K562 (cell line): Measurements from ENCODE around the gene MED13L. TPM values are rescaled to one million over a fixed set of nuclear protein-coding genes. Genes with fewer than 3 reads are reported as not detected.

ENCODE experiments used
- ATAC-seq: fragments of 200-7000 bp; cut with Tn5 transposase; 3 replicates; pipeline ENCODE4 v1.9.1; 2020; ENCODE audit warnings: moderate library complexity
- BruUV-seq: library from RNA; stranded (reverse); fragments of 400-500 nt; replicated peaks from 2 replicates; lab custom pipeline; 2021; lab: Mats Ljungman, UMichigan
- CTCF ChIA-PET: fragments of 300-600 bp; formaldehyde crosslinking; extraction: SDS; loops from one replicate; lab custom pipeline; 2021; ENCODE audit warnings: low intra/inter-chr PET ratio; lab: Yijun Ruan, JAX
- POLR2A ChIA-PET: fragments of 300-600, 350-650 bp; sonication (Branson Sonifier 250); formaldehyde crosslinking; extraction: SDS; loops from one replicate; lab custom pipeline; 2021; ENCODE audit warnings: antibody characterized with exemption, inconsistent platforms; lab: Yijun Ruan, JAX
- DNase-seq, 4 experiments: peaks; one replicate each; pipeline versions ENCODE4 v3.0.0 to v3.0.0-alpha.2; 2011 to 2018; ENCODE audit warnings: low spot score in 3 of 4, mixed read lengths in 3 of 4; ENCODE audit errors: extremely low read depth in 1 of 4
- FAIRE-seq: peaks from 2 replicates; lab custom pipeline; 2011; peaks lifted over from hg19 to GRCh38; lab: Jason Lieb, UNC
- H2AFZ ChIP-seq: 2 replicates; pipeline ENCODE4 v1.6.0; 2011; ENCODE audit warnings: low read depth, low read length, control low read depth, inconsistent platforms
- H3K27ac ChIP-seq: fragments of 200-600 bp; 3 replicates; pipeline ENCODE4 v1.8.0; 2011; ENCODE audit warnings: low read depth, mild to moderate bottlenecking, control low read depth, inconsistent platforms, low read length, moderate library complexity, mixed read lengths; ENCODE audit errors: extremely low read depth
- H3K27me3 ChIP-seq, 2 experiments: fragments of 300-600 bp in 1 of 2; 2 replicates in 1 of 2; 3 replicates in 1 of 2; pipeline versions ENCODE4 v1.6.0 to v1.8.0; 2011; ENCODE audit warnings: inconsistent platforms in 2 of 2, low read length in 2 of 2, mild to moderate bottlenecking in 1 of 2, mixed read lengths in 1 of 2, moderate library complexity in 1 of 2; ENCODE audit not compliant: control insufficient read depth in 2 of 2, insufficient read depth in 2 of 2
- H3K36me3 ChIP-seq: fragments of 300-600 bp; 3 replicates; pipeline ENCODE4 v1.8.0; 2011; ENCODE audit warnings: mild to moderate bottlenecking, low read length, inconsistent platforms; ENCODE audit not compliant: control insufficient read depth, insufficient read depth
- H3K4me1 ChIP-seq, 2 experiments: fragments of 200-600 bp in 1 of 2; replicated peaks in 1 of 2; 2 replicates in 1 of 2; 3 replicates in 1 of 2; pipeline versions ENCODE4 v1.5.1 to v1.8.0; 2011; ENCODE audit warnings: inconsistent platforms in 2 of 2, low read length in 2 of 2, mild to moderate bottlenecking in 1 of 2, mixed read lengths in 1 of 2, moderate library complexity in 1 of 2; ENCODE audit not compliant: control insufficient read depth in 2 of 2, insufficient read depth in 2 of 2
- H3K4me2 ChIP-seq: 2 replicates; pipeline ENCODE4 v1.6.1; 2011; ENCODE audit warnings: low read length, control low read depth, inconsistent platforms, mixed read lengths; ENCODE audit not compliant: insufficient read depth
- H3K4me3 ChIP-seq: fragments of 200-600 bp; sonication (generic), shearing (Covaris generic); 2 replicates; pipeline ENCODE4 v1.5.1; 2016; ENCODE audit warnings: control low read depth, inconsistent platforms
- H3K79me2 ChIP-seq: fragments of 200-600 bp; 3 replicates; pipeline ENCODE4 v1.8.0; 2011; ENCODE audit warnings: low read length, inconsistent platforms; ENCODE audit not compliant: control insufficient read depth, insufficient read depth
- H3K9ac ChIP-seq, 2 experiments: 2 replicates each; pipeline versions ENCODE4 v1.6.0 to v1.6.1; 2011; ENCODE audit warnings: low read depth in 2 of 2, low read length in 2 of 2, control low read depth in 1 of 2, inconsistent platforms in 1 of 2, mild to moderate bottlenecking in 1 of 2, mixed read lengths in 1 of 2; ENCODE audit not compliant: insufficient read depth in 1 of 2
- H3K9me1 ChIP-seq: one replicate; pipeline ENCODE4 v1.6.0; 2011; ENCODE audit warnings: inconsistent platforms, mild to moderate bottlenecking, low read length, moderate library complexity; ENCODE audit not compliant: control insufficient read depth, insufficient read depth
- H3K9me3 ChIP-seq: replicated peaks from 2 replicates; pipeline ENCODE4 v1.5.1; 2011; ENCODE audit warnings: low read depth, low read length, inconsistent platforms; ENCODE audit not compliant: control insufficient read depth, insufficient read depth
- H4K20me1 ChIP-seq: replicated peaks from 2 replicates; pipeline ENCODE4 v1.6.1; 2011; ENCODE audit warnings: low read length, inconsistent platforms, mixed read lengths; ENCODE audit not compliant: control insufficient read depth, insufficient read depth
- C11orf30 ChIP-seq: fragments of 450-650 bp; IDR thresholded peaks from 2 replicates; pipeline ENCODE4 v1.6.1; 2016; ENCODE audit warnings: low read depth, mild to moderate bottlenecking
- ILF3 ChIP-seq: fragments of 450-650 bp; IDR thresholded peaks from 2 replicates; pipeline ENCODE4 v1.6.1; 2018; ENCODE audit warnings: antibody characterized with exemption, mild to moderate bottlenecking, moderate library complexity, borderline replicate concordance
- MAFF ChIP-seq: IDR thresholded peaks from 2 replicates; pipeline ENCODE4 v1.6.1; 2012; ENCODE audit warnings: low read length, improper control_type of control experiment
- MAFG ChIP-seq: fragments of 450-650 bp; conservative IDR thresholded peaks from 2 replicates; pipeline ENCODE4 v1.6.1; 2016; ENCODE audit warnings: missing genetic modification characterization, missing compliant biosample characterization
- MAFK ChIP-seq: IDR thresholded peaks from 2 replicates; pipeline ENCODE4 v1.6.1; 2011; ENCODE audit warnings: low read length, improper control_type of control experiment
- RBFOX2 ChIP-seq: fragments of 200-400 bp; formaldehyde crosslinking; IDR thresholded peaks from 2 replicates; pipeline ENCODE4 v1.6.1; 2017; ENCODE audit warnings: low read depth, mild to moderate bottlenecking, low read length, moderate library complexity
- SP2 ChIP-seq: IDR thresholded peaks from 2 replicates; pipeline ENCODE4 v1.6.1; 2011; ENCODE audit warnings: mild to moderate bottlenecking, low read depth, low read length, moderate library complexity; ENCODE audit not compliant: poor library complexity, severe bottlenecking; ENCODE audit errors: extremely low read depth
- STAT6 ChIP-seq: sonication (generic); formaldehyde crosslinking; IDR thresholded peaks from 2 replicates; pipeline ENCODE4 v1.8.1; 2023; ENCODE audit warnings: mild to moderate bottlenecking, missing genetic modification reagents
- TEAD1 ChIP-seq, 2 experiments: fragments of 450-650 bp in 1 of 2; sonication (generic) in 1 of 2; formaldehyde crosslinking; IDR thresholded peaks; 2 replicates each; pipeline versions ENCODE4 v1.4.0 to v1.8.0; 2020 to 2022; ENCODE audit warnings: mild to moderate bottlenecking in 2 of 2, missing genetic modification reagents in 1 of 2
- ZNF316 ChIP-seq: fragments of 450-650 bp; IDR thresholded peaks from 2 replicates; pipeline ENCODE4 v1.6.1; 2016
- ZNF583 ChIP-seq: fragments of 250-450 bp; sonication (Bioruptor Pico); IDR thresholded peaks from 2 replicates; pipeline ENCODE4 v1.4.0; 2020
- WGBS: fragments of 100-300 bp; shearing (Covaris generic); methylation state at CpG from one replicate; pipeline ENCODE4 v1.1.6; 2016; ENCODE audit warnings: low coverage, mixed read lengths; ENCODE audit not compliant: insufficient coverage; ENCODE audit errors: missing lambda C conversion rate; 5-methylcytosine and 5-hydroxymethylcytosine counted together
- in situ Hi-C: fragments of 300-500 bp; cut with MboI; formaldehyde crosslinking; loops from 4 replicates; pipeline ENCODE4 v1.15.0; 2018; ENCODE audit warnings: inconsistent platforms, mixed read lengths
- intact Hi-C: fragments of 100-400 bp; cut with micrococcal nuclease; formaldehyde crosslinking; loops from 2 replicates; pipeline ENCODE4 v1.14.2; 2022
- polyA plus RNA-seq, 8 experiments: library from polyadenylated mRNA; depleted of rRNA in 4 of 8; stranded (reverse) in 5 of 8; unstranded in 3 of 8; fragments of >200 nt; fragmentation: Nextera tagmentation in 2 of 8; fragmentation: Illumina TruSeq in 1 of 8; extraction: Ambion mirVana in 2 of 8; extraction: Trizol in 1 of 8; gene quantifications; 2 replicates each; pipeline versions ENCODE4 v1.2.1 to v1.2.3, GENCODE V29; 2011 to 2014; ENCODE audit warnings: inconsistent platforms in 1 of 8, missing spikeins in 1 of 8
- total RNA-seq, 7 experiments: library from RNA; depleted of rRNA in 6 of 7; stranded (reverse); fragments of >200 nt in 6 of 7; fragmentation: Illumina TruSeq in 2 of 7; extraction: Trizol in 2 of 7; gene quantifications; 2 replicates each; pipeline versions ENCODE4 v1.2.1 to v1.2.3, GENCODE V29; 2011 to 2021; ENCODE audit warnings: low replicate concordance in 1 of 7

MED13L gene
- total and polyA plus RNA-seq, 9 of the 15 experiments (the other 6 are each of a cell fraction or from before 2014, with no cell fraction given): 13.4 to 90.3 (median 36.9) TPM

GRCh38 chr12:116171549-116171948 is 105.9 kb downstream of the MED13L start (continued):
- TF ChIP-seq STAT6 (CRISPR knock-in tag): no peak
- no peak for TF ChIP-seq TEAD1 (CRISPR knock-in tag; IDR thresholded peaks at IDR 0.05)

GRCh38 chr12:116169071-116169470 is 108.4 kb downstream of the MED13L start:
- H3K9me1 ChIP-seq: no peaks in the 10 kb centered on the region
- peaks cover 8 to 41% of the 10 kb centered on the region in 2 experiments for H3K4me1 ChIP-seq
- no peak for DNase-seq
- WGBS: 100% methylated on average over 1 of the region's 1 CpG
- no peaks in the 10 kb centered on the region for H3K27me3 ChIP-seq
- intact Hi-C loops: no loop called here
- TF ChIP-seq MAFG (tag) (0 out of 2 replicates have a peak, but pooled peaks have one; percentile 18), ZNF316 (peak; percentile 70), MAFK (peak; percentile 21; the same call in 1 of the 2 replicates), RBFOX2 (no peak), ZNF583 (CRISPR knock-in tag) (no peak), MAFF (peak; percentile 29), C11orf30 (peak; percentile 70), SP2 (no peak), ILF3 (no peak)
- no peak overlapping the region for H2AFZ ChIP-seq
- H3K36me3 ChIP-seq: no peaks in the 10 kb centered on the region
- no peak for ATAC-seq
- H4K20me1 ChIP-seq: peaks cover 19% of the 10 kb centered on the region
- H3K27ac ChIP-seq: no peak overlapping the region
- POLR2A ChIA-PET: interaction anchor here (0.7 to 1.0 kb wide), 2 partner anchors 14 to 94 kb away, joined by 3 read pairs; no protein-coding TSS in a partner anchor
- in situ Hi-C loops: no loop called here
- H3K4me3 ChIP-seq: no peak overlapping the region
- no TSS peak for BruUV-seq
- no peak overlapping the region for H3K9ac ChIP-seq
- peaks cover 100% of the 10 kb centered on the region for H3K79me2 ChIP-seq
- CTCF ChIA-PET: no interaction called here
- no peak overlapping the region for H3K4me2 ChIP-seq
- FAIRE-seq: no peak
- no peaks in the 10 kb centered on the region for H3K9me3 ChIP-seq
